K562 (cell line): ENCODE data around the gene SPINK14. TPM values are rescaled to one million over a fixed set of nuclear protein-coding genes. Genes with fewer than 3 reads are reported as not detected.

Experiments used
- ATAC-seq: fragments of 200-7000 bp; cut with Tn5 transposase; 3 replicates; pipeline ENCODE4 v1.9.1; 2020; ENCODE audit warnings: moderate library complexity
- BruUV-seq: library from RNA; stranded (reverse); fragments of 400-500 nt; replicated peaks from 2 replicates; lab custom pipeline; 2021; lab: Mats Ljungman, UMichigan
- CTCF ChIA-PET: fragments of 300-600 bp; formaldehyde crosslinking; extraction: SDS; loops from one replicate; lab custom pipeline; 2021; ENCODE audit warnings: low intra/inter-chr PET ratio; lab: Yijun Ruan, JAX
- POLR2A ChIA-PET: fragments of 300-600, 350-650 bp; sonication (Branson Sonifier 250); formaldehyde crosslinking; extraction: SDS; loops from one replicate; lab custom pipeline; 2021; ENCODE audit warnings: antibody characterized with exemption, inconsistent platforms; lab: Yijun Ruan, JAX
- DNase-seq, 4 experiments: peaks; one replicate each; pipeline versions ENCODE4 v3.0.0 to v3.0.0-alpha.2; 2011 to 2018; ENCODE audit warnings: low spot score in 3 of 4, mixed read lengths in 3 of 4; ENCODE audit errors: extremely low read depth in 1 of 4
- FAIRE-seq: peaks from 2 replicates; lab custom pipeline; 2011; peaks lifted over from hg19 to GRCh38; lab: Jason Lieb, UNC
- H2AFZ ChIP-seq: 2 replicates; pipeline ENCODE4 v1.6.0; 2011; ENCODE audit warnings: low read depth, low read length, control low read depth, inconsistent platforms
- H3K27ac ChIP-seq: fragments of 200-600 bp; 3 replicates; pipeline ENCODE4 v1.8.0; 2011; ENCODE audit warnings: low read depth, mild to moderate bottlenecking, control low read depth, inconsistent platforms, low read length, moderate library complexity, mixed read lengths; ENCODE audit errors: extremely low read depth
- H3K27me3 ChIP-seq, 2 experiments: fragments of 300-600 bp in 1 of 2; 2 replicates in 1 of 2; 3 replicates in 1 of 2; pipeline versions ENCODE4 v1.6.0 to v1.8.0; 2011; ENCODE audit warnings: inconsistent platforms in 2 of 2, low read length in 2 of 2, mild to moderate bottlenecking in 1 of 2, mixed read lengths in 1 of 2, moderate library complexity in 1 of 2; ENCODE audit not compliant: control insufficient read depth in 2 of 2, insufficient read depth in 2 of 2
- H3K36me3 ChIP-seq: fragments of 300-600 bp; 3 replicates; pipeline ENCODE4 v1.8.0; 2011; ENCODE audit warnings: mild to moderate bottlenecking, low read length, inconsistent platforms; ENCODE audit not compliant: control insufficient read depth, insufficient read depth
- H3K4me1 ChIP-seq, 2 experiments: fragments of 200-600 bp in 1 of 2; replicated peaks in 1 of 2; 2 replicates in 1 of 2; 3 replicates in 1 of 2; pipeline versions ENCODE4 v1.5.1 to v1.8.0; 2011; ENCODE audit warnings: inconsistent platforms in 2 of 2, low read length in 2 of 2, mild to moderate bottlenecking in 1 of 2, mixed read lengths in 1 of 2, moderate library complexity in 1 of 2; ENCODE audit not compliant: control insufficient read depth in 2 of 2, insufficient read depth in 2 of 2
- H3K4me2 ChIP-seq: 2 replicates; pipeline ENCODE4 v1.6.1; 2011; ENCODE audit warnings: low read length, control low read depth, inconsistent platforms, mixed read lengths; ENCODE audit not compliant: insufficient read depth
- H3K4me3 ChIP-seq: fragments of 200-600 bp; sonication (generic), shearing (Covaris generic); 2 replicates; pipeline ENCODE4 v1.5.1; 2016; ENCODE audit warnings: control low read depth, inconsistent platforms
- H3K79me2 ChIP-seq: fragments of 200-600 bp; 3 replicates; pipeline ENCODE4 v1.8.0; 2011; ENCODE audit warnings: low read length, inconsistent platforms; ENCODE audit not compliant: control insufficient read depth, insufficient read depth
- H3K9ac ChIP-seq, 2 experiments: 2 replicates each; pipeline versions ENCODE4 v1.6.0 to v1.6.1; 2011; ENCODE audit warnings: low read depth in 2 of 2, low read length in 2 of 2, control low read depth in 1 of 2, inconsistent platforms in 1 of 2, mild to moderate bottlenecking in 1 of 2, mixed read lengths in 1 of 2; ENCODE audit not compliant: insufficient read depth in 1 of 2
- H3K9me1 ChIP-seq: one replicate; pipeline ENCODE4 v1.6.0; 2011; ENCODE audit warnings: inconsistent platforms, mild to moderate bottlenecking, low read length, moderate library complexity; ENCODE audit not compliant: control insufficient read depth, insufficient read depth
- H3K9me3 ChIP-seq: replicated peaks from 2 replicates; pipeline ENCODE4 v1.5.1; 2011; ENCODE audit warnings: low read depth, low read length, inconsistent platforms; ENCODE audit not compliant: control insufficient read depth, insufficient read depth
- H4K20me1 ChIP-seq: replicated peaks from 2 replicates; pipeline ENCODE4 v1.6.1; 2011; ENCODE audit warnings: low read length, inconsistent platforms, mixed read lengths; ENCODE audit not compliant: control insufficient read depth, insufficient read depth
- AFF4 ChIP-seq: sonication (generic); formaldehyde crosslinking; IDR thresholded peaks from 2 replicates; pipeline ENCODE4 v1.8.0; 2023; ENCODE audit warnings: mild to moderate bottlenecking, missing genetic modification reagents
- ETS2 ChIP-seq: IDR thresholded peaks from 2 replicates; pipeline ENCODE4 v1.6.1; 2016; ENCODE audit warnings: borderline replicate concordance, missing genetic modification characterization, mild to moderate bottlenecking, moderate library complexity, missing compliant biosample characterization; ENCODE audit not compliant: poor library complexity, severe bottlenecking
- HMG20B ChIP-seq: fragments of 250-450 bp; sonication (Bioruptor Pico); IDR thresholded peaks from 2 replicates; pipeline ENCODE4 v1.5.0; 2021; ENCODE audit warnings: mild to moderate bottlenecking
- KDM1A ChIP-seq, 2 experiments: fragments of 450-650 bp; IDR thresholded peaks; 2 replicates each; pipeline ENCODE4 v1.6.1; 2016; ENCODE audit warnings: mild to moderate bottlenecking in 2 of 2
- KDM5B ChIP-seq: fragments of 200-600 bp; sonication (generic); IDR thresholded peaks from 2 replicates; pipeline ENCODE4 v1.6.1; 2012; ENCODE audit warnings: low read depth, mild to moderate bottlenecking, moderate library complexity, low read length, control low read depth, inconsistent platforms; ENCODE audit not compliant: insufficient replicate concordance
- TFE3 ChIP-seq: fragments of 450-650 bp; formaldehyde crosslinking; IDR thresholded peaks from 2 replicates; pipeline ENCODE4 v1.4.0; 2020; ENCODE audit warnings: mild to moderate bottlenecking, mixed read lengths
- TRIM28 ChIP-seq: fragments of 450-650 bp; IDR thresholded peaks from 2 replicates; pipeline ENCODE4 v1.6.1; 2017
- ZBTB33 ChIP-seq: sonication (generic); formaldehyde crosslinking; IDR thresholded peaks from 2 replicates; pipeline ENCODE4 v1.8.1; 2023; ENCODE audit warnings: mild to moderate bottlenecking, missing genetic modification reagents
- ZBTB43 ChIP-seq: sonication (generic); formaldehyde crosslinking; IDR thresholded peaks from 2 replicates; pipeline ENCODE4 v1.8.0; 2023; ENCODE audit warnings: mild to moderate bottlenecking, missing genetic modification reagents
- ZNF140 ChIP-seq: fragments of 250-450 bp; sonication (Bioruptor Pico); IDR thresholded peaks from 2 replicates; pipeline ENCODE4 v1.8.0; 2021; ENCODE audit warnings: moderate library complexity, mild to moderate bottlenecking, inconsistent platforms
- ZNF174 ChIP-seq: fragments of 250-450 bp; sonication (Bioruptor Pico); IDR thresholded peaks from 2 replicates; pipeline ENCODE4 v1.4.0; 2020; ENCODE audit warnings: mild to moderate bottlenecking
- ZNF395 ChIP-seq: fragments of 200-800 bp; sonication (Bioruptor generic); IDR thresholded peaks from 2 replicates; pipeline ENCODE4 v1.6.1; 2017; ENCODE audit warnings: missing genetic modification characterization, missing compliant biosample characterization
- WGBS: fragments of 100-300 bp; shearing (Covaris generic); methylation state at CpG from one replicate; pipeline ENCODE4 v1.1.6; 2016; ENCODE audit warnings: low coverage, mixed read lengths; ENCODE audit not compliant: insufficient coverage; ENCODE audit errors: missing lambda C conversion rate; 5-methylcytosine and 5-hydroxymethylcytosine counted together
- in situ Hi-C: fragments of 300-500 bp; cut with MboI; formaldehyde crosslinking; loops from 4 replicates; pipeline ENCODE4 v1.15.0; 2018; ENCODE audit warnings: inconsistent platforms, mixed read lengths
- intact Hi-C: fragments of 100-400 bp; cut with micrococcal nuclease; formaldehyde crosslinking; loops from 2 replicates; pipeline ENCODE4 v1.14.2; 2022
- polyA plus RNA-seq, 8 experiments: library from polyadenylated mRNA; depleted of rRNA in 4 of 8; stranded (reverse) in 5 of 8; unstranded in 3 of 8; fragments of >200 nt; fragmentation: Nextera tagmentation in 2 of 8; fragmentation: Illumina TruSeq in 1 of 8; extraction: Ambion mirVana in 2 of 8; extraction: Trizol in 1 of 8; gene quantifications; 2 replicates each; pipeline versions ENCODE4 v1.2.1 to v1.2.3, GENCODE V29; 2011 to 2014; ENCODE audit warnings: inconsistent platforms in 1 of 8, missing spikeins in 1 of 8
- total RNA-seq, 7 experiments: library from RNA; depleted of rRNA in 6 of 7; stranded (reverse); fragments of >200 nt in 6 of 7; fragmentation: Illumina TruSeq in 2 of 7; extraction: Trizol in 2 of 7; gene quantifications; 2 replicates each; pipeline versions ENCODE4 v1.2.1 to v1.2.3, GENCODE V29; 2011 to 2021; ENCODE audit warnings: low replicate concordance in 1 of 7

SPINK14 gene
- total and polyA plus RNA-seq, 9 of the 15 experiments (the other 6 are each of a cell fraction or from before 2014, with no cell fraction given) = not detected

- 10% methylated on average over 1 of the region's 1 CpG for WGBS
- no peak for FAIRE-seq
- H3K4me3 ChIP-seq = no peak overlapping the region
- CTCF ChIA-PET = no interaction called here
- H3K9me1 ChIP-seq = no peaks in the 10 kb centered on the region
- in situ Hi-C loops (no loop called here), intact Hi-C loops (no loop called here)
- no peak overlapping the region for H3K27ac ChIP-seq
- no peak overlapping the region for H3K4me2 ChIP-seq
- no peak for DNase-seq
- BruUV-seq = no TSS peak
- H3K4me1 ChIP-seq = no peaks in the 10 kb centered on the region
- no peak overlapping the region for H2AFZ ChIP-seq
- no peak overlapping the region for H3K9ac ChIP-seq
- TF ChIP-seq ZBTB43 (CRISPR knock-in tag) (no peak), ETS2 (tag) (no peak), KDM1A (IDR thresholded peaks at IDR 0.05) (no peak), ZNF140 (CRISPR knock-in tag) (no peak), HMG20B (CRISPR knock-in tag) (no peak), ZNF174 (CRISPR knock-in tag) (no peak), TRIM28 (no peak), ZBTB33 (no peak), KDM5B (no peak), ZNF395 (no peak), TFE3 (CRISPR knock-in tag) (no peak), AFF4 (no peak)
- no peaks in the 10 kb centered on the region for H3K9me3 ChIP-seq
- no peaks in the 10 kb centered on the region for H3K27me3 ChIP-seq
- POLR2A ChIA-PET = no interaction called here
- ATAC-seq = no peak
- no peaks in the 10 kb centered on the region for H3K36me3 ChIP-seq
- no peaks in the 10 kb centered on the region for H3K79me2 ChIP-seq
- no peaks in the 10 kb centered on the region for H4K20me1 ChIP-seq
These were observed 5.0 kb upstream of the SPINK14 start for GRCh38 chr5:148163345-148163744.
